VCaP (cell line): ENCODE results near the gene MICALL2.

Experiments used
- H3K27ac ChIP-seq: fragments of 450-650 bp; 2 replicates; pipeline ENCODE4 v1.5.1; 2017
- TF ChIP-seq, protein P1 (sequence below): fragments of 450-650 bp; conservative IDR thresholded peaks from 2 replicates; pipeline ENCODE4 v1.5.1; 2017; ENCODE audit warnings: mild to moderate bottlenecking, moderate library complexity

MICALL2 gene

DNA sequence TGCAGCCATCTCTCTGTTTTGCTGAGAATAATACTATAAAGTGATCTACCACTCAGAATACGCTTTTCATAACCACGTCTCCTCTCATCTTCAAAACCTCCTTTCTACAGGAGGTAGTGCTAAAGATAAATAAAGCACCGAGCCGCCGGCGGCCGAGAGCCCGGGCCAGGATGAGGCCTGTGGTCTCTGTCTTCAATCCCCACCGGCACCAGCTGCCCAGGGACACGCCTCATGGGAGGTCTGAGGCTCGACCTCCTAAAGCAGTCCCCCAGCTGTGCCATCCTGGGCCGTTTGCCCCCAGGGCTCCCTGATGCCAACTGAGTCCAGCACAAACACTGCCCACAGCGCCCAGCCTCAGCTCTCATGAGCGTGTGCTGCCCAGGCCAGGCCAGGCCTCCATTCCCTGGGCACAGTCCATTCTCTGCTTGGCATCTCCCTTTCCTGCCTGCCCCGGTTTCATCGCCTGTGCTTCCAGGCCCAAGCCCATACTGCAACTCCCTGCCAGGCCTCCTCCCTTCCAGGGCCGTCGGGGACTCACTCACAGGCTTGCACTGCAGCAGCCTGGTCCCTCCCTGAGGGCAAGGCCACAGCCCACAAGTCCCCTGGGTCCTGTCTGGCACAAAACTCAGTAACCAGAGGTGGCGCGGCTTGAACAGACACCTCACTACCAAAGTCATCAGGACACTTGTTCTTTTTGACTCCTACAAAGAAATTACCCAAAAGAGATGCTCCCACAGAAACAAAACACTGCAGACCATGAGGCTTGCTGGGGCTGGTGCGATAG lies 42.4 kb upstream of the MICALL2 start:
- H3K27ac ChIP-seq: no peak overlapping the region
- TF ChIP-seq, protein P1, sequence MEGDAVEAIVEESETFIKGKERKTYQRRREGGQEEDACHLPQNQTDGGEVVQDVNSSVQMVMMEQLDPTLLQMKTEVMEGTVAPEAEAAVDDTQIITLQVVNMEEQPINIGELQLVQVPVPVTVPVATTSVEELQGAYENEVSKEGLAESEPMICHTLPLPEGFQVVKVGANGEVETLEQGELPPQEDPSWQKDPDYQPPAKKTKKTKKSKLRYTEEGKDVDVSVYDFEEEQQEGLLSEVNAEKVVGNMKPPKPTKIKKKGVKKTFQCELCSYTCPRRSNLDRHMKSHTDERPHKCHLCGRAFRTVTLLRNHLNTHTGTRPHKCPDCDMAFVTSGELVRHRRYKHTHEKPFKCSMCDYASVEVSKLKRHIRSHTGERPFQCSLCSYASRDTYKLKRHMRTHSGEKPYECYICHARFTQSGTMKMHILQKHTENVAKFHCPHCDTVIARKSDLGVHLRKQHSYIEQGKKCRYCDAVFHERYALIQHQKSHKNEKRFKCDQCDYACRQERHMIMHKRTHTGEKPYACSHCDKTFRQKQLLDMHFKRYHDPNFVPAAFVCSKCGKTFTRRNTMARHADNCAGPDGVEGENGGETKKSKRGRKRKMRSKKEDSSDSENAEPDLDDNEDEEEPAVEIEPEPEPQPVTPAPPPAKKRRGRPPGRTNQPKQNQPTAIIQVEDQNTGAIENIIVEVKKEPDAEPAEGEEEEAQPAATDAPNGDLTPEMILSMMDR: no peak

DNA sequence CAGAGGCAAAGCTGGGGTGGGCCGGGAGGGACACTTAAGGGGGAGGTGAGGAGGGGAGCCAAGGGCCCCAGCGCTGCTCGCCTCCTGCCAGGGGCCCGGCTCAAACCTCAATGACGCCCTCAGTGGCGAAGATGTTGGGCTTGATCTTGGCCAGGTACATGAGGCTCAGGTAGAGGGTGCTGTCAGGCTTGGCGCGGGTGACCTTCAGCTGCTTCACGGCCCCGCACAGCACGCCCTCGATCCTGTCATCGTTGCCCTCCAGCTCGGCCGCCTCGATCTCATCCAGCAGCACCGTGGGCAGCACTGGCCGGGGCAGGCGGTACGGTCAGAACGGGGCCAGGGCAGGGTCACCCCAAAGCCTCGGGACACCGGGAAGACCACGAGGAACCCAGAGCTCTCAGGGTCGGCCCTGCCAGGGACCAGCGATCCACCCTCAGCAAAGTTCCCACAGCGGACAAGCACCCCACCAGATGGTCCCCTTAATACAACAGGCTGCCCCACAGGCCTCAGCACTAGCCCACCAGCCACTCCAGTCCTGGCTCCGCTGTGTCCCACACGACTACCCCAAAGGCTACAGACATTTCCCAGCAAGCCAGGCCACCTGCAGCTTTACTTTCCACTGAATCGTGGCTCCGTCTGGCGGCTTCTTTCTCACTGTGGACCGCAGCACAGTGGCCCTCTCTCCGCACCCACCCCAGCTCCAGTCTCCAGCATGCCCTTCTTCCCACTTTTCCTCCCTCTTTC lies 41.0 kb upstream of the MICALL2 start:
- TF ChIP-seq, protein P1: no peak
- no peak overlapping the region for H3K27ac ChIP-seq

DNA sequence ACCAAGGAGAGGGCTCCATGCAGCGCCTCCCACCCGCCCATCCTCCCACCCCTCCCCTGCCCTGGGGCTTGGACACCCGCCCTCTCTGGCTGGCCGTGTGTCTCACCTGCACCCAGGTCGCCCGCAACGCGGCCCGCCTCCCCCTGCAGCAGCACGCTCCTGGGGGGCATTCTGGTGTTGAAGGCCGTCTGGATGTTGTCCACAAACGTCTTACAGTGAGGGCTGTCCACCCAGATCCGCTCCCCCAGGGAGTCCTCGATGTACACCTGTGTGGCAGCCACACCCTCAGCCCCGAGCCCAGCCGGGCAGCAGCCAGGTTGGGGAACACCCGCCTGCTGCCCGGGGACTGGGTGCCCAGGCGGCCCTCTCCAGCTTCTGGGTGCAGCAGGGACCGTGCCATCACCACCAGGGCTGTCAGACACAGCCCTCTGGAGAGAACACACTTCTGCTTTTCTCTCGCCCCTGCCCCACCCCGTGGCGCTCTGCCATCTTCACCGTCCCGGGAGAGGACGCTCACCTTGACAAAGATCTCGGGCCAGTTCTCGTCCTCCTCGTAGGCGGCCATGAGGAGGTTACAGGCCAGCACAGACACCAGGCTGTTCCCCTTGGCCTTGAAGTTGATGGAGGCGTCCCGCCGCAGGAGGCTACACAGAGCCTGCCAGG lies 40.2 kb upstream of the MICALL2 start:
- TF ChIP-seq, protein P1: no peak
- H3K27ac ChIP-seq: no peak overlapping the region

DNA sequence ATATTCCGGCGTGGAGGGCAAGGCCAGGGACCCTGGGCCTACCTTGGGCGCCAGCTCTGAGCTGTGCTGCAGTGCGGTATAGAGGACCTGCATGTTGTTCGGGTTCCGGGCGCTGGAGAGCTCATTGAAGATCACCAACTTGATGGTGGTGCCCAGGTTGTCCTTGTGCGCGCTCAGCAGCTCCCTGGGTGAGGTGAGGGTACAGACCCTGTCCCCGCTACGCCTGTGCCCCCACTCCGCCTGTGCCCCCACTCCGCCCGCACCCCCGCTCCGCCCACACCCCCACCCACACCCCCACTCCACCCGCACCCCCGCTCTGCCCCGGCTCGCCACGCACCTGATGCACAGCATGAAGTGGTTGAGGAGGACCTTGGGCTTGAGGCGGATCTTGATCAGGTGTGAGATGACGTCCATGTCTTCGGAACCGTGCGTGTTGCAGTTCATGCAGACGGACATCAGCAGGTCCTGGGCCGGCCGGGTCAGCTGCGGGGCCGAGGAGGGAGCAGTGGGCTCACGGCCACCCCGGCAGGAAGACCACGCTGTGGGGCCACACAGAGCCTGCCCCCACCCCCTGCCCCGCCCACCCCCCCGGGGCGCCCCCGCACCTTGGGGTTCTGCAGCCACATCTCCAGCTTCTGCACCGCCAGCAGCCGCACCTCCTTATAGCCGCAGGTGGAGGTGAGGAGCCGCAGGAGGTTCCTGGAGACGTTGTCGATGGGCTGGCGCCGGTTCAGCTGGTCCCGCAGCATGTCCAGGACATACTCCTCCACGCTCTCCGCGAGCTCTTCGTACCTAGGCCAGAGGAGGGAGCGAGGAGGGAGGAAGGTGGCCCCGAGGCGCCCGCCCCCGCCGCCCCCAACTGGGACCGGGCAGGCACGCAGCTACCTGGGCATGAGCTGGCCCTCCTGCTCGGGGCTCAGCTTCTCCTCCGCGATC lies 39.4 kb upstream of the MICALL2 start:
- no peak overlapping the region for H3K27ac ChIP-seq
- TF ChIP-seq, protein P1: no peak

DNA sequence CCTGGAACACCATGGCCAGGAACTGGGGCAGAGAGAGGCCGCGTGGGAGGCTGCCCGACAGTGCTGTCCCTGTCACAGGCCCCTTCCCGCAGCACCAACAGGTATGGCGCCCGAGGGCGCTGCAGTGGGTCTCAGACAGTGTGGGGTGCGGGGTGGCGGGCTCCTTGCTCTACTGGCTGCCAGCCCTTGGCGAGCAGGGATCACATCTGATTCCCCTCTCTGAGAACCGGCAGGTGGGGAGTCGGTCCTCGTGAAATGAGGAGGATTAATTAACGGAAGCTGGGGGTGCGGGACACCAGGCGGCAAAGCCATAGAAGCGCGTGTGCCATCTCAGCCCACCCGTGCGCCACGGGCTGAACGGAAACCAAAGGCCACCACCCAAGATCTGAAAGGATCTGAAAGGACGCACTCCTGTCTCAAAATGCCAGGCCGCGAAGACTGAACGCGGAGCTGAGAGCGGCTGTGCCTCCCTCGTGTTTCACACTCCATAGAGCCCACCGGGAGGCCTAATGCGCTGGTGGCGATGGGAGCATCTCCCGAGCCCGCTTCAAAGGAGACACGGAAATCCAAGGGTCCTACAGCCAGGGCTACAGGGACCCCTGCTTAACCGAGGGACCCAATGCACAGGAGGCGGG lies 38.1 kb upstream of the MICALL2 start:
- TF ChIP-seq, protein P1: no peak

DNA sequence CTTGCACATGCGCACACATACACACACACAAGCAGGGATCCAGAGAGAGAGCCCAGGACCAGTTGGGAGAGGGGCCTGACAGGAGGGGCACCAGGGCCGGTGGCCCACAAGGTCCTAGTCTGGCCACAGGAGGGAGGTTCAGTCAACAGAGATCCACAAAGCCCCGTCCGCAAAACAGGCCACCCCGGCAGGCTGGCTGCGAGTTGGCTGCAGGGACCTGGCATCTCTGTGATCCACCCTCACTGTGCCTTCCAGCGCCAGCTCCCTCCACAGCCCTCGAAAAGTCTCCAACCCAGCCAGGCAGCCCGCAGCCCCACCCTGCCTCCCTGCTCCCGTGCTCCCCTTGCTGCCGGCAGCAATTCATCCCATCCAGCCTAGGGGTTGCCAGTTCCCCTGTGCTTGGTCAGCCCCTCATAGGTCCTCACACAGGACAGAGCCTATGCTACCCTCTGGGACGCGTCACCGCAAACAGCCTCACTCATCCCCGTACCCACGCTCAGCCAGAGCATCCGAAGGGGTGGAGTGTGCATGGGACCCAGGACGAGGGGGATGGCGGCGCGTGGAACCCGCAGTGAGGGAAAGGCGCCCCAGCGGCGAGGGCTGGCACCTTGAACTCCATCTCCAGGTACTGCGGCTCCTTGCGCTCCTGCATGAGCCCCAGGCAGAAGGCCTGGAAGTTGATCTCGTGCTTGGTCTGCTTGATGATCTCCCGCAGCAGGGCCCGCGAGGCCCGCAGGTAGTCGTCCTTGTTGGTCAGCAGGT lies 37.4 kb upstream of the MICALL2 start:
- H3K27ac ChIP-seq: no peak overlapping the region
- TF ChIP-seq, protein P1: no peak

More for the DNA sequence above, 38.1 kb upstream of the MICALL2 start:
- H3K27ac ChIP-seq: no peak overlapping the region
